Measurements from ENCODE around the gene UBTD2. TPM values are rescaled to one million over a fixed set of nuclear protein-coding genes. Genes with fewer than 3 reads are reported as not detected.

Gene UBTD2
- total and polyA plus RNA-seq, 10 of the 15 experiments (the other 5 are each of a cell fraction or from before 2014, with no cell fraction given), result 7.7 to 30.5 (median 19.4) TPM

DNA sequence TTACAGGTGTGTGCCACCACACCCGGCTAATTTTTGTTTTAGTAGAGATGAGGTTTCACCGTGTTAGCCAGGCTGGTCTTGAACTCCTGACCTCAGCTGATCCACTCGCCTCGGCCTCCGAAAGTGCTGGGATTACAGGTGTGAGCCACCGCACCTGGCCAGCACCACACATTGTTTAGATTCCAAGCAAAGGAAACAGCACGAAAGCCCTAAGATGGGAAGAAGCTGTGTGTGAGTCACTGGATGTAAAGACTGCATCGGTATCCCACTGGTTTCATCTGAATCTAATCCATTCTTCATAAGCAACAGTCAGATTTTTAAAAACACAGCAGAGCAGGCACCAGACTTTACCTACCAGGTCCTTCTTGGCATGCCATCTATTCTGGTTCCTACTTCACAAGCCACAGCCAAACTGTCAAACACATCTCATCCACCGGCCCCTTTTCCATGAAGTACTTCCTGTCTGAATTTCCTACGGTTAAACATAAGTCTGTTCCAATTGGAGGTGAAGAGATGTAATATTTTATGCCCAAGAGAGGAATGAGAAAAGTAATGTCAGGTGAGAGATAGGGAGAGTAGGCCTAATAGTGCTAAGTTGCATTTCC is 17.4 kb downstream of the UBTD2 start:
- no peaks in the 10 kb centered on the region; the same call in 1 of the 2 replicates for H3K4me1 ChIP-seq (ENCODE audit: control insufficient read depth, insufficient read depth, low read length)
- H3K9me3 ChIP-seq (replicated peaks; ENCODE audit: control insufficient read depth, insufficient read depth, low read length), result no peaks in the 10 kb centered on the region; the same call in 2 of the 3 replicates
- H3K4me3 ChIP-seq, result no peak overlapping the region
- WGBS (ENCODE audit: insufficient coverage, insufficient replicate concordance, low lambda C conversion rate, missing lambda C conversion rate), result 93% methylated on average over 10 of the region's 10 CpGs
- H3K27me3 ChIP-seq (replicated peaks in 1 of 2; ENCODE audit: control insufficient read depth in 2 of 2, insufficient read depth in 2 of 2, low read length in 1 of 2), result no peaks in the 10 kb centered on the region
- no peaks in the 10 kb centered on the region for H4K20me1 ChIP-seq (ENCODE audit: control insufficient read depth, insufficient read depth)
- DNase-seq (ENCODE audit: low read depth, low spot score) (no peak), FAIRE-seq (no peak), ATAC-seq (no peak)
- CTCF ChIA-PET, result no interaction called here
- in situ Hi-C loops (cut with MboI) (no loop called here), intact Hi-C loops (cut with micrococcal nuclease; ENCODE audit: unreplicated experiment) (no loop called here)
- H3K27ac ChIP-seq (ENCODE audit: control insufficient read depth, insufficient read depth), result no peak overlapping the region
- no peak overlapping the region for H3K4me2 ChIP-seq (ENCODE audit: control insufficient read depth, insufficient read depth)
- H2AFZ ChIP-seq (ENCODE audit: control insufficient read depth, low read depth, low read length), result no peak overlapping the region
- SMC1A ChIA-PET (ENCODE audit: uncharacterized antibody, unreplicated experiment), result no interaction called here
- peaks cover 65% of the 10 kb centered on the region for H3K79me2 ChIP-seq (ENCODE audit: control insufficient read depth, insufficient read depth, low read length)
- BruUV-seq (replicated peaks), result no TSS peak
- RAD21 ChIA-PET (ENCODE audit: unreplicated experiment), result no interaction called here
- peaks cover 1 to 11% of the 10 kb centered on the region in 2 experiments; a peak in 2 of 4 replicates for H3K36me3 ChIP-seq (ENCODE audit: control insufficient read depth in 2 of 2, insufficient read depth in 2 of 2, low read length in 1 of 2)
- POLR2A ChIA-PET, result interaction anchor here (0.6 to 0.7 kb wide), 2 partner anchors 45 to 249 kb away, joined by 3 to 9 read pairs; no protein-coding TSS in a partner anchor
- H3K9ac ChIP-seq (ENCODE audit: control insufficient read depth, insufficient read depth, low read length), result no peak overlapping the region
- TF ChIP-seq ZZZ3 (IDR thresholded peaks at IDR 0.05; ENCODE audit: control insufficient read depth, insufficient read length, low read depth) (no peak), ZNF207 (IDR thresholded peaks at IDR 0.05; ENCODE audit: borderline replicate concordance) (no peak), MEF2B (IDR thresholded peaks at IDR 0.05; ENCODE audit: partially characterized antibody, poor library complexity, severe bottlenecking) (no peak), TCF7 (IDR thresholded peaks at IDR 0.05; ENCODE audit: borderline replicate concordance) (no peak), RCOR1 (conservative IDR thresholded peaks at IDR 0.05; ENCODE audit: low read depth, low read length) (no peak), CREB1 (IDR thresholded peaks at IDR 0.05; ENCODE audit: low read depth) (no peak), ZNF622 (IDR thresholded peaks at IDR 0.05) (no peak), CBX3 (IDR thresholded peaks at IDR 0.05; ENCODE audit: borderline replicate concordance, low read depth) (no peak), NFYB (IDR thresholded peaks at IDR 0.05; ENCODE audit: insufficient read depth, low read depth, low read length) (no peak), IRF4 (IDR thresholded peaks at IDR 0.05; ENCODE audit: low read depth, low read length) (no peak), CEBPB (IDR thresholded peaks at IDR 0.05; ENCODE audit: borderline replicate concordance in 1 of 2, low read depth in 2 of 2, low read length in 2 of 2) (no peak)
- TF ChIP-seq, protein P1, sequence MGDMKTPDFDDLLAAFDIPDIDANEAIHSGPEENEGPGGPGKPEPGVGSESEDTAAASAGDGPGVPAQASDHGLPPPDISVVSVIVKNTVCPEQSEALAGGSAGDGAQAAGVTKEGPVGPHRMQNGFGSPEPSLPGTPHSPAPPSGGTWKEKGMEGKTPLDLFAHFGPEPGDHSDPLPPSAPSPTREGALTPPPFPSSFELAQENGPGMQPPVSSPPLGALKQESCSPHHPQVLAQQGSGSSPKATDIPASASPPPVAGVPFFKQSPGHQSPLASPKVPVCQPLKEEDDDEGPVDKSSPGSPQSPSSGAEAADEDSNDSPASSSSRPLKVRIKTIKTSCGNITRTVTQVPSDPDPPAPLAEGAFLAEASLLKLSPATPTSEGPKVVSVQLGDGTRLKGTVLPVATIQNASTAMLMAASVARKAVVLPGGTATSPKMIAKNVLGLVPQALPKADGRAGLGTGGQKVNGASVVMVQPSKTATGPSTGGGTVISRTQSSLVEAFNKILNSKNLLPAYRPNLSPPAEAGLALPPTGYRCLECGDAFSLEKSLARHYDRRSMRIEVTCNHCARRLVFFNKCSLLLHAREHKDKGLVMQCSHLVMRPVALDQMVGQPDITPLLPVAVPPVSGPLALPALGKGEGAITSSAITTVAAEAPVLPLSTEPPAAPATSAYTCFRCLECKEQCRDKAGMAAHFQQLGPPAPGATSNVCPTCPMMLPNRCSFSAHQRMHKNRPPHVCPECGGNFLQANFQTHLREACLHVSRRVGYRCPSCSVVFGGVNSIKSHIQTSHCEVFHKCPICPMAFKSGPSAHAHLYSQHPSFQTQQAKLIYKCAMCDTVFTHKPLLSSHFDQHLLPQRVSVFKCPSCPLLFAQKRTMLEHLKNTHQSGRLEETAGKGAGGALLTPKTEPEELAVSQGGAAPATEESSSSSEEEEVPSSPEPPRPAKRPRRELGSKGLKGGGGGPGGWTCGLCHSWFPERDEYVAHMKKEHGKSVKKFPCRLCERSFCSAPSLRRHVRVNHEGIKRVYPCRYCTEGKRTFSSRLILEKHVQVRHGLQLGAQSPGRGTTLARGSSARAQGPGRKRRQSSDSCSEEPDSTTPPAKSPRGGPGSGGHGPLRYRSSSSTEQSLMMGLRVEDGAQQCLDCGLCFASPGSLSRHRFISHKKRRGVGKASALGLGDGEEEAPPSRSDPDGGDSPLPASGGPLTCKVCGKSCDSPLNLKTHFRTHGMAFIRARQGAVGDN (IDR thresholded peaks at IDR 0.05), result no peak
- TF ChIP-seq, protein P2, sequence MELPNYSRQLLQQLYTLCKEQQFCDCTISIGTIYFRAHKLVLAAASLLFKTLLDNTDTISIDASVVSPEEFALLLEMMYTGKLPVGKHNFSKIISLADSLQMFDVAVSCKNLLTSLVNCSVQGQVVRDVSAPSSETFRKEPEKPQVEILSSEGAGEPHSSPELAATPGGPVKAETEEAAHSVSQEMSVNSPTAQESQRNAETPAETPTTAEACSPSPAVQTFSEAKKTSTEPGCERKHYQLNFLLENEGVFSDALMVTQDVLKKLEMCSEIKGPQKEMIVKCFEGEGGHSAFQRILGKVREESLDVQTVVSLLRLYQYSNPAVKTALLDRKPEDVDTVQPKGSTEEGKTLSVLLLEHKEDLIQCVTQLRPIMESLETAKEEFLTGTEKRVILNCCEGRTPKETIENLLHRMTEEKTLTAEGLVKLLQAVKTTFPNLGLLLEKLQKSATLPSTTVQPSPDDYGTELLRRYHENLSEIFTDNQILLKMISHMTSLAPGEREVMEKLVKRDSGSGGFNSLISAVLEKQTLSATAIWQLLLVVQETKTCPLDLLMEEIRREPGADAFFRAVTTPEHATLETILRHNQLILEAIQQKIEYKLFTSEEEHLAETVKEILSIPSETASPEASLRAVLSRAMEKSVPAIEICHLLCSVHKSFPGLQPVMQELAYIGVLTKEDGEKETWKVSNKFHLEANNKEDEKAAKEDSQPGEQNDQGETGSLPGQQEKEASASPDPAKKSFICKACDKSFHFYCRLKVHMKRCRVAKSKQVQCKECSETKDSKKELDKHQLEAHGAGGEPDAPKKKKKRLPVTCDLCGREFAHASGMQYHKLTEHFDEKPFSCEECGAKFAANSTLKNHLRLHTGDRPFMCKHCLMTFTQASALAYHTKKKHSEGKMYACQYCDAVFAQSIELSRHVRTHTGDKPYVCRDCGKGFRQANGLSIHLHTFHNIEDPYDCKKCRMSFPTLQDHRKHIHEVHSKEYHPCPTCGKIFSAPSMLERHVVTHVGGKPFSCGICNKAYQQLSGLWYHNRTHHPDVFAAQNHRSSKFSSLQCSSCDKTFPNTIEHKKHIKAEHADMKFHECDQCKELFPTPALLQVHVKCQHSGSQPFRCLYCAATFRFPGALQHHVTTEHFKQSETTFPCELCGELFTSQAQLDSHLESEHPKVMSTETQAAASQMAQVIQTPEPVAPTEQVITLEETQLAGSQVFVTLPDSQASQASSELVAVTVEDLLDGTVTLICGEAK (IDR thresholded peaks at IDR 0.05; ENCODE audit: borderline replicate concordance), result no peak
- TF ChIP-seq, protein P3, sequence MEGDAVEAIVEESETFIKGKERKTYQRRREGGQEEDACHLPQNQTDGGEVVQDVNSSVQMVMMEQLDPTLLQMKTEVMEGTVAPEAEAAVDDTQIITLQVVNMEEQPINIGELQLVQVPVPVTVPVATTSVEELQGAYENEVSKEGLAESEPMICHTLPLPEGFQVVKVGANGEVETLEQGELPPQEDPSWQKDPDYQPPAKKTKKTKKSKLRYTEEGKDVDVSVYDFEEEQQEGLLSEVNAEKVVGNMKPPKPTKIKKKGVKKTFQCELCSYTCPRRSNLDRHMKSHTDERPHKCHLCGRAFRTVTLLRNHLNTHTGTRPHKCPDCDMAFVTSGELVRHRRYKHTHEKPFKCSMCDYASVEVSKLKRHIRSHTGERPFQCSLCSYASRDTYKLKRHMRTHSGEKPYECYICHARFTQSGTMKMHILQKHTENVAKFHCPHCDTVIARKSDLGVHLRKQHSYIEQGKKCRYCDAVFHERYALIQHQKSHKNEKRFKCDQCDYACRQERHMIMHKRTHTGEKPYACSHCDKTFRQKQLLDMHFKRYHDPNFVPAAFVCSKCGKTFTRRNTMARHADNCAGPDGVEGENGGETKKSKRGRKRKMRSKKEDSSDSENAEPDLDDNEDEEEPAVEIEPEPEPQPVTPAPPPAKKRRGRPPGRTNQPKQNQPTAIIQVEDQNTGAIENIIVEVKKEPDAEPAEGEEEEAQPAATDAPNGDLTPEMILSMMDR (IDR thresholded peaks at IDR 0.05 in 2 of 3, conservative IDR thresholded peaks at IDR 0.05 in 1 of 3; ENCODE audit: control insufficient read depth in 2 of 3, extremely low read depth in 1 of 3, insufficient read depth in 1 of 3, low read depth in 3 of 3, low read length in 3 of 3), result no peak
